Liver (tissue), 3 donors: ENCODE data around the gene ADAMTS19.
"Not testable (repeated sequence)": the region's sequence is repeated elsewhere in the genome, so short reads cannot be mapped to it uniquely, and the experiment has no call there.

Experiments used
- FOXA1 ChIP-seq: IDR thresholded peaks from 2 replicates; pipeline ENCODE4 v1.6.1; 2016; ENCODE audit warnings: antibody characterized with exemption
- GABPA ChIP-seq, 2 donors: IDR thresholded peaks in 1 of 2; conservative IDR thresholded peaks in 1 of 2; 2 replicates each; pipeline ENCODE4 v1.6.1; 2016; ENCODE audit warnings: antibody characterized with exemption in 2 of 2, mild to moderate bottlenecking in 1 of 2, moderate library complexity in 1 of 2
- HNF4G ChIP-seq: IDR thresholded peaks from 2 replicates; pipeline ENCODE4 v1.6.1; 2016; ENCODE audit warnings: antibody characterized with exemption
- YY1 ChIP-seq: IDR thresholded peaks from 2 replicates; pipeline ENCODE4 v1.6.1; 2016; ENCODE audit warnings: antibody characterized with exemption, mild to moderate bottlenecking
- TF ChIP-seq, protein P1 (sequence below): IDR thresholded peaks from 2 replicates; pipeline ENCODE4 v1.6.1; 2016; ENCODE audit warnings: antibody characterized with exemption
- TF ChIP-seq, protein P2 (sequence below): fragments of 150-350 bp; IDR thresholded peaks from 2 replicates; pipeline ENCODE4 v1.5.1; 2017; ENCODE audit warnings: improper control_type of control experiment, low read depth, low read length; ENCODE audit not compliant: missing input control
- donor health status: healthy.
- donor health status: healthy.

- not testable (repeated sequence) for TF ChIP-seq GABPA (IDR thresholded peaks at IDR 0.05 in 1 of 2, conservative IDR thresholded peaks at IDR 0.05 in 1 of 2); FOXA1; YY1; HNF4G
- TF ChIP-seq, protein P1, sequence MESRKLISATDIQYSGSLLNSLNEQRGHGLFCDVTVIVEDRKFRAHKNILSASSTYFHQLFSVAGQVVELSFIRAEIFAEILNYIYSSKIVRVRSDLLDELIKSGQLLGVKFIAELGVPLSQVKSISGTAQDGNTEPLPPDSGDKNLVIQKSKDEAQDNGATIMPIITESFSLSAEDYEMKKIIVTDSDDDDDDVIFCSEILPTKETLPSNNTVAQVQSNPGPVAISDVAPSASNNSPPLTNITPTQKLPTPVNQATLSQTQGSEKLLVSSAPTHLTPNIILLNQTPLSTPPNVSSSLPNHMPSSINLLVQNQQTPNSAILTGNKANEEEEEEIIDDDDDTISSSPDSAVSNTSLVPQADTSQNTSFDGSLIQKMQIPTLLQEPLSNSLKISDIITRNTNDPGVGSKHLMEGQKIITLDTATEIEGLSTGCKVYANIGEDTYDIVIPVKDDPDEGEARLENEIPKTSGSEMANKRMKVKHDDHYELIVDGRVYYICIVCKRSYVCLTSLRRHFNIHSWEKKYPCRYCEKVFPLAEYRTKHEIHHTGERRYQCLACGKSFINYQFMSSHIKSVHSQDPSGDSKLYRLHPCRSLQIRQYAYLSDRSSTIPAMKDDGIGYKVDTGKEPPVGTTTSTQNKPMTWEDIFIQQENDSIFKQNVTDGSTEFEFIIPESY: not testable (repeated sequence)
- TF ChIP-seq, protein P2, sequence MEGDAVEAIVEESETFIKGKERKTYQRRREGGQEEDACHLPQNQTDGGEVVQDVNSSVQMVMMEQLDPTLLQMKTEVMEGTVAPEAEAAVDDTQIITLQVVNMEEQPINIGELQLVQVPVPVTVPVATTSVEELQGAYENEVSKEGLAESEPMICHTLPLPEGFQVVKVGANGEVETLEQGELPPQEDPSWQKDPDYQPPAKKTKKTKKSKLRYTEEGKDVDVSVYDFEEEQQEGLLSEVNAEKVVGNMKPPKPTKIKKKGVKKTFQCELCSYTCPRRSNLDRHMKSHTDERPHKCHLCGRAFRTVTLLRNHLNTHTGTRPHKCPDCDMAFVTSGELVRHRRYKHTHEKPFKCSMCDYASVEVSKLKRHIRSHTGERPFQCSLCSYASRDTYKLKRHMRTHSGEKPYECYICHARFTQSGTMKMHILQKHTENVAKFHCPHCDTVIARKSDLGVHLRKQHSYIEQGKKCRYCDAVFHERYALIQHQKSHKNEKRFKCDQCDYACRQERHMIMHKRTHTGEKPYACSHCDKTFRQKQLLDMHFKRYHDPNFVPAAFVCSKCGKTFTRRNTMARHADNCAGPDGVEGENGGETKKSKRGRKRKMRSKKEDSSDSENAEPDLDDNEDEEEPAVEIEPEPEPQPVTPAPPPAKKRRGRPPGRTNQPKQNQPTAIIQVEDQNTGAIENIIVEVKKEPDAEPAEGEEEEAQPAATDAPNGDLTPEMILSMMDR: not testable (repeated sequence)
These were observed 31.5 kb upstream of the ADAMTS19 start for GRCh38 chr5:129428636-129429035.
